GM12874 (cell line): ENCODE measurements around the gene MAP6.

Experiments
- CTCF ChIP-seq: IDR thresholded peaks from 2 replicates; pipeline ENCODE4 v1.5.1; 2011; ENCODE audit warnings: low read depth, mild to moderate bottlenecking, control low read depth, low read length, moderate library complexity; ENCODE audit not compliant: insufficient read depth

The MAP6 gene

GRCh38 chr11:75664389-75664788 is 4.4 kb downstream of the MAP6 start:
- TF ChIP-seq CTCF: no peak

- TF ChIP-seq CTCF: no peak
Measured at GRCh38 chr11:75663808-75664207, 5.0 kb downstream of the MAP6 start.

- TF ChIP-seq CTCF: no peak
Measured at GRCh38 chr11:75659836-75660235, 9.0 kb downstream of the MAP6 start.

- no peak for TF ChIP-seq CTCF
Measured at GRCh38 chr11:75656044-75656727, 12.7 kb downstream of the MAP6 start.

- no peak for TF ChIP-seq CTCF
Measured at GRCh38 chr11:75655605-75656004, 13.2 kb downstream of the MAP6 start.

GRCh38 chr11:75654314-75654713 is 14.5 kb downstream of the MAP6 start:
- no peak for TF ChIP-seq CTCF

GRCh38 chr11:75653532-75653931 is 15.3 kb downstream of the MAP6 start:
- TF ChIP-seq CTCF: no peak
